ENCODE results near the gene HMCN1. TPM values are rescaled to one million over a fixed set of nuclear protein-coding genes. Genes with fewer than 3 reads are reported as not detected.

HMCN1 gene
- total and polyA plus RNA-seq, 4 donors: 1.5 to 6.8 (median 3.5) TPM

GRCh38 chr1:185808631-185809030 is 74.4 kb downstream of the HMCN1 start (continued):
- TF ChIP-seq REST (IDR thresholded peaks at IDR 0.05): no peak
- no peak for TF ChIP-seq YY1 (IDR thresholded peaks at IDR 0.05)
- TF ChIP-seq ATF3 (IDR thresholded peaks at IDR 0.05): no peak

- Histone ChIP-seq H3K27ac (ENCODE audit: low read depth in 1 of 2, low read length in 2 of 2) (no peak overlapping the region), H3K9ac (ENCODE audit: low read depth in 1 of 2, low read length in 2 of 2) (no peak overlapping the region), H3K4me3 (ENCODE audit: low read depth in 1 of 3, low read length in 3 of 3) (no peak overlapping the region), H3K36me3 (ENCODE audit: control insufficient read depth in 4 of 4, insufficient read depth in 3 of 4, low read depth in 1 of 4, low read length in 3 of 4) (no peaks in the 10 kb centered on the region), H3K27me3 (ENCODE audit: control insufficient read depth in 4 of 4, insufficient read depth in 4 of 4, low read length in 3 of 4) (no peaks in the 10 kb centered on the region), H3K4me1 (ENCODE audit: control insufficient read depth in 4 of 4, insufficient read depth in 4 of 4, low read length in 3 of 4) (no peaks in the 10 kb centered on the region), H3K9me3 (ENCODE audit: control insufficient read depth in 4 of 4, low read length in 3 of 4) (no peaks in the 10 kb centered on the region)
- 75% methylated on average over 3 of the region's 3 CpGs for WGBS
- no peak for TF ChIP-seq GABPA (IDR thresholded peaks at IDR 0.05 in 1 of 2, conservative IDR thresholded peaks at IDR 0.05 in 1 of 2)
- no peak for TF ChIP-seq SP1 (IDR thresholded peaks at IDR 0.05)
- no peak for TF ChIP-seq ZBTB33 (IDR thresholded peaks at IDR 0.05)
- TF ChIP-seq ATF3 (IDR thresholded peaks at IDR 0.05): no peak
- TF ChIP-seq HNF4A (conservative IDR thresholded peaks at IDR 0.05): no peak
- TF ChIP-seq RXRA (IDR thresholded peaks at IDR 0.05): no peak
- no peak for TF ChIP-seq TAF1 (conservative IDR thresholded peaks at IDR 0.05)
- no peak for TF ChIP-seq MAX (IDR thresholded peaks at IDR 0.05)
- TF ChIP-seq FOXA2 (IDR thresholded peaks at IDR 0.05): no peak
- no peak for DNase-seq (ENCODE audit: low spot score)
These were observed 77.0 kb downstream of the HMCN1 start for GRCh38 chr1:185811073-185811709.

GRCh38 chr1:185812934-185813333 is 78.7 kb downstream of the HMCN1 start:
- Histone ChIP-seq H3K36me3 (ENCODE audit: control insufficient read depth in 4 of 4, insufficient read depth in 3 of 4, low read depth in 1 of 4, low read length in 3 of 4) (no peaks in the 10 kb centered on the region), H3K27me3 (ENCODE audit: control insufficient read depth in 4 of 4, insufficient read depth in 4 of 4, low read length in 3 of 4) (no peaks in the 10 kb centered on the region), H3K9me3 (ENCODE audit: control insufficient read depth in 4 of 4, low read length in 3 of 4) (no peaks in the 10 kb centered on the region), H3K4me1 (ENCODE audit: control insufficient read depth in 4 of 4, insufficient read depth in 4 of 4, low read length in 3 of 4) (no peaks in the 10 kb centered on the region), H3K9ac (ENCODE audit: low read depth in 1 of 2, low read length in 2 of 2) (no peak overlapping the region), H3K4me3 (ENCODE audit: low read depth in 1 of 3, low read length in 3 of 3) (no peak overlapping the region), H3K27ac (ENCODE audit: low read depth in 1 of 2, low read length in 2 of 2) (no peak overlapping the region)
- no peak for DNase-seq (ENCODE audit: low spot score)
- TF ChIP-seq EGR1 (IDR thresholded peaks at IDR 0.05; ENCODE audit: low read depth in 2 of 2) (no peak), RAD21 (IDR thresholded peaks at IDR 0.05) (no peak), SP1 (IDR thresholded peaks at IDR 0.05) (no peak), RXRA (IDR thresholded peaks at IDR 0.05) (no peak), NR2F2 (IDR thresholded peaks at IDR 0.05) (no peak), ATF3 (IDR thresholded peaks at IDR 0.05) (no peak), TAF1 (conservative IDR thresholded peaks at IDR 0.05) (no peak), GABPA (IDR thresholded peaks at IDR 0.05 in 1 of 2, conservative IDR thresholded peaks at IDR 0.05 in 1 of 2) (no peak), HNF4G (IDR thresholded peaks at IDR 0.05) (no peak), FOXA1 (IDR thresholded peaks at IDR 0.05) (no peak), FOXA2 (IDR thresholded peaks at IDR 0.05) (no peak), JUND (IDR thresholded peaks at IDR 0.05) (no peak), CTCF (IDR thresholded peaks at IDR 0.05; ENCODE audit: low read depth, low read length, missing input control) (no peak), ZBTB33 (IDR thresholded peaks at IDR 0.05) (no peak)

Measured in liver (tissue), 9 donors.